ENCODE data around the gene EXOC4.

Gene EXOC4

DNA sequence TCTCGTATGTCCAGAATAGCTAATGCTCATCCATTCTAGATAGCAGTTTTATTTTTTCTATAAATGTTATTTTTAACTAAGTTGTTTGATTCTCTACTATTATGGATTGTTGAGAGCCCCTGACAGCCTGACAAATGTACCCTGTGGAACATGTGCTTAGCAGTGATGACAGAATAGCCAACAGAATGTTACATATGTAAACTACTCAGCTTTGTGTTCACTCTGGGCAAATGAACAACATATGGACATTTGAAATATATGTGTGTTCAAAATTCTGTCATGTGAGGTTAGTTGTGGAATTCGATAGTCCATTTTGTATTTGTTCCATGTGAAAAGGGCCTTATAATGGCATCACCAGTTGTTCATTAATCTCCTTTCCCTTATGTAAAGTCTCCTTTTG is 199.7 kb downstream of the EXOC4 start:
- DNase-seq (ENCODE audit: extremely low read depth, low read depth) = no peak
- TF ChIP-seq, protein P1, sequence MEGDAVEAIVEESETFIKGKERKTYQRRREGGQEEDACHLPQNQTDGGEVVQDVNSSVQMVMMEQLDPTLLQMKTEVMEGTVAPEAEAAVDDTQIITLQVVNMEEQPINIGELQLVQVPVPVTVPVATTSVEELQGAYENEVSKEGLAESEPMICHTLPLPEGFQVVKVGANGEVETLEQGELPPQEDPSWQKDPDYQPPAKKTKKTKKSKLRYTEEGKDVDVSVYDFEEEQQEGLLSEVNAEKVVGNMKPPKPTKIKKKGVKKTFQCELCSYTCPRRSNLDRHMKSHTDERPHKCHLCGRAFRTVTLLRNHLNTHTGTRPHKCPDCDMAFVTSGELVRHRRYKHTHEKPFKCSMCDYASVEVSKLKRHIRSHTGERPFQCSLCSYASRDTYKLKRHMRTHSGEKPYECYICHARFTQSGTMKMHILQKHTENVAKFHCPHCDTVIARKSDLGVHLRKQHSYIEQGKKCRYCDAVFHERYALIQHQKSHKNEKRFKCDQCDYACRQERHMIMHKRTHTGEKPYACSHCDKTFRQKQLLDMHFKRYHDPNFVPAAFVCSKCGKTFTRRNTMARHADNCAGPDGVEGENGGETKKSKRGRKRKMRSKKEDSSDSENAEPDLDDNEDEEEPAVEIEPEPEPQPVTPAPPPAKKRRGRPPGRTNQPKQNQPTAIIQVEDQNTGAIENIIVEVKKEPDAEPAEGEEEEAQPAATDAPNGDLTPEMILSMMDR (IDR thresholded peaks at IDR 0.05; ENCODE audit: low read depth, low read length) = no peak

DNA sequence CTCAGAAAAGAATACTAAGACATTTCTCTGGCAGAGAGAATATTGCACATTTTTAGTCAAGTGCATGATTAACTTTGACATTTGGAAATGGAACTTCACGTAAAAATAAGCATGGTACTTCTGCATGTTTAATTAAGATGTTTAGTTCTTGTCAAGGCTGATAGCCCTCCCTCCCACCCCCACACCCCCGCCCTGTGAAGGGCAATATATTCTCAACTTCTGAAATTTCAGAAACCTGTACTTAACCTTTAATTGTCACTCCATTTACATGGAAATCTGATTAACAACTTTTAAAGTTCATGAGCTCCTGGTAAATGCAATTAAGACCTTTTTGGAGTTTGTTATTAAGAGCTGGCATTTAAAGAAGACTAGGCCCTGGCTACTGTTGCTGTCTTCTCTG is 205.8 kb downstream of the EXOC4 start:
- TF ChIP-seq, protein P1 (IDR thresholded peaks at IDR 0.05; ENCODE audit: low read depth, low read length) = no peak
- DNase-seq (ENCODE audit: extremely low read depth, low read depth) = no peak

DNA sequence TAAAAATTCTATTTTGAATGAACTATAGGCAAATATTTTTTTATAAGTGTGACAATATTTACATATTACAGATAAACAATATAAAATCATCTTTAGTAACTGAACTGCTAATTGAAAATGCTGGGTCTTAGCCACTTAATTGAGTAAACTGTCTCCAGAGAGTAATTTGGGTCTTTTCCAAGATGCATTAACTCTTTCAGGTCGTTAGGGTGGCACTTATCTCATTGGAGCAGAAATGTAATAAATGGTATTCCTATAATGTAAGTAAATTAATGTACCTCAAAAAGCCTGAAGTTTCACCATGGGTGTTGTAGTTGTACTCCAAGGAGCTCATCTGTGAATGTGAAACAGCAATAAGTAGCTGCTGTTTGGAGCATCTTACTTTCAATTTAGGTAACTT is 208.5 kb downstream of the EXOC4 start:
- no peak for DNase-seq (ENCODE audit: extremely low read depth, low read depth)
- TF ChIP-seq, protein P1 (IDR thresholded peaks at IDR 0.05; ENCODE audit: low read depth, low read length) = no peak

DNA sequence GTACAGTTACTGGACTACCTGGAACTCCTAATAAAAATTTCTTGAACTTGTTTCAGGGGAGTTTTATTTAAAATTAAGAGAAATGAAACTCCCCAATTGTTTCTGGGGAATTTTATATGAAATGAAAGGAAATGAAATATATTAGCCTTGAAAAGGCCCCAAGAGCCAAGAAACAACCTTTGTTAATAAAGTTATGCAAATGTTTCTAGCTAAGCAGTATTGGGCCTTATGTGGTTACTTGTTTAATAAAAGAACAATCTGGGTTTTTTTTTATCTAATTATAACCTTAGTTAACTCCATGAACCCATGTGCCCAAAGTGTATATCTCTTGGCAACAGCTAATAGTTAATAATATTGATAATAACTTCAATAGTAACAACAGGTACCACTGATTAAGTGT is 222.8 kb downstream of the EXOC4 start:
- no peak for DNase-seq (ENCODE audit: extremely low read depth, low read depth)
- TF ChIP-seq, protein P1 (IDR thresholded peaks at IDR 0.05; ENCODE audit: low read depth, low read length) = no peak

DNA sequence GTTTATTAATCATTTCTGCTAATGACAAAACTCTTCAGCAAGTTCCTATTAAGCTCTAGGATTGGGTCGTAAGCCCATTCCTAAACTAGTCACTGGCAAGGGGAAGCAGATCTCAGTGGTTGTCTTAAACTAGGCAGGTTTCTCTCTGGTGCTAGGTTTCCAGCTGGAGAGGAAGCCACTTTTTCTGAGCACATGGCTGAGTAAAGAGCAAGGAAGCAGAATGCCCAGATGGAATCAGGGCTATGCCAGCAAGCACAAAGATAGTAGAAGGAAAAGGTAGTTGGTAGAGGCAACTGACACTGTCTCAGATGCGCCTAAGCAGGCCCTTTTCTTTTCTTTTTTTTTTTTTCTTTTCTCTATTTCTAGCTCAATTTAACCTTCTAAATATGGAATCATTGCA is 224.9 kb downstream of the EXOC4 start:
- no peak for DNase-seq (ENCODE audit: extremely low read depth, low read depth)
- TF ChIP-seq, protein P1 (IDR thresholded peaks at IDR 0.05; ENCODE audit: low read depth, low read length) = no peak

DNA sequence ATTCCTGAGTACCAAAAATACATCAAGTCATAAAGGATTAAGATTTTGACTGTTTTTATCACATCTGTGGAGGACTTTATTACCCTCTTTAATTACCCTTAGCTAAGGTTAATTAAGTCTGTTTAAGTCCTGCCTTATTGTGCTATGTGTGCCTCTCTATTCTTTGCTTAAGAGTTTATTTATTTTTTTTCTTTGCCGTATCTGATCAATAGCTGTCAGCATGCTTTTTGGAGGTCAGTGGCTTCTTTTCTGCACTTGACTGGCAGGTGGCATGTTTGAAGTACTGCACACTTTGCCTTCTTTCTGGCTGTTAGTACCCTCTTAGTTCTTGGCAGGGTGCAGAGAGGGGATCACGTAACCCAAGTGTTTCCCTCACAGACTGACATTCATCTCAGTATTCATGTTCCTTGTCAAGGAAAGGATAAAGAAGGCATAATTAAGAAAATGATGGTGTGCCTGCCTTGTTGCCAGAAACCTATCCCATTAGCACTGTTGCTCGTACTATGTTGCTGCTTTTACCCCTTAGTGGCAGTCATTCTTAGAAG is 225.8 kb downstream of the EXOC4 start:
- TF ChIP-seq, protein P1 (IDR thresholded peaks at IDR 0.05; ENCODE audit: low read depth, low read length) = no peak
- no peak for DNase-seq (ENCODE audit: extremely low read depth, low read depth)

DNA sequence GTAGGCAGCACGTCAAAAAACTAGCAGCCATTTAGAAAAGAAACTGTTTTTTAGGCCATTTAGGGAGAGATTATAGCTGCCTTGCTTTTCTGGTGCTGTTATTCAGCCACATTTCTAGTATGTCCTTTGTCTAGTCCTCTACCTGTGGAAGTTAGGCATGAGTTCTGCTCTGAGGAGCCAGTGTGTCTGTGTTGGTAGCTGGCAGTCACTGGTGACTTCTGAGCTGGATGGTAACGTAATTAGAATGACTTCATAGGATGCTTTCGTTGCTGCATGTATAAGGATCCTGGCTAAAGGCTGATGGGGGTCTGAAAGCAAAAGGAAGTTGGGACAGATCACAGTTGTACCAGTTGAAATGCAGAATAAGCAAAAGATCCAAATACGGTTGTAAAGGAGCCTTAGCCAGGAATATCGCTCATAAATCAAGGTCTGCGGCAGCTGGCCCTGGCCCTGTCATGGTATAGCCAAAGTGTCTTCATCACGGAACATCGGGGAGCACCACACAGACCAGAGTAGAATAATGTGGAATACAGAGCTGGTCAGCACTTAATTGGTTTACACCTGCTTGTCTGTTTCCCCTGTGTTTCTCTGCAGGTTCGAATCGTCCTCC is 226.7 kb downstream of the EXOC4 start:
- DNase-seq (ENCODE audit: extremely low read depth, low read depth) = no peak
- TF ChIP-seq, protein P1 (IDR thresholded peaks at IDR 0.05; ENCODE audit: low read depth, low read length) = no peak

Measured in AG09319 (cell line).